H1 (cell line): Measurements from ENCODE around the gene PALD1. TPM values are rescaled to one million over a fixed set of nuclear protein-coding genes. Genes with fewer than 3 reads are reported as not detected.

Experiments
- CTCF ChIA-PET: fragments of 300-600 bp; sonication (Branson Sonifier 250); formaldehyde crosslinking; loops from one replicate; lab custom pipeline; 2021; ENCODE audit not compliant: partially characterized antibody; lab: Charles Lee
- POLR2A ChIA-PET: fragments of 300-600 bp; sonication (Branson Sonifier 250); formaldehyde crosslinking; loops from one replicate; lab custom pipeline; 2021; ENCODE audit warnings: inconsistent platforms; ENCODE audit not compliant: partially characterized antibody; lab: Charles Lee
- DNase-seq, 2 experiments: peaks; one replicate each; pipeline versions ENCODE4 v3.0.0 to v3.0.0-alpha.2; 2010 to 2022; ENCODE audit warnings: low spot score in 2 of 2, low read depth in 1 of 2, mixed read lengths in 1 of 2
- FAIRE-seq: peaks from 2 replicates; lab custom pipeline; 2011; peaks lifted over from hg19 to GRCh38; lab: Jason Lieb, UNC
- H2AFZ ChIP-seq: 2 replicates; pipeline ENCODE4 v1.8.1; 2012; ENCODE audit warnings: low read length, inconsistent platforms
- H2AK5ac ChIP-seq: 2 replicates; pipeline ENCODE4 v1.6.1; 2013; ENCODE audit warnings: low read depth, low read length
- H2BK120ac ChIP-seq: replicated peaks from 2 replicates; pipeline ENCODE3; 2013; ENCODE audit warnings: low read depth, low read length, inconsistent platforms
- H2BK12ac ChIP-seq: 2 replicates; pipeline ENCODE4 v1.6.1; 2013; ENCODE audit warnings: low read depth, low read length
- H2BK15ac ChIP-seq: 2 replicates; pipeline ENCODE4 v1.6.1; 2013; ENCODE audit warnings: low read length
- H2BK20ac ChIP-seq: 2 replicates; pipeline ENCODE4 v1.6.1; 2013; ENCODE audit warnings: low read length
- H2BK5ac ChIP-seq: 2 replicates; pipeline ENCODE4 v1.6.1; 2013; ENCODE audit warnings: low read depth, low read length
- H3K14ac ChIP-seq: 2 replicates; pipeline ENCODE4 v1.6.1; 2013; ENCODE audit warnings: inconsistent platforms; ENCODE audit not compliant: insufficient read length
- H3K18ac ChIP-seq: 2 replicates; pipeline ENCODE4 v1.6.1; 2013; ENCODE audit warnings: low read length; ENCODE audit errors: extremely low read depth
- H3K23ac ChIP-seq: 2 replicates; pipeline ENCODE4 v1.6.1; 2013; ENCODE audit warnings: inconsistent platforms; ENCODE audit not compliant: insufficient read length
- H3K23me2 ChIP-seq: 2 replicates; pipeline ENCODE4 v1.6.1; 2013; ENCODE audit warnings: low read depth, low read length
- H3K27ac ChIP-seq: 2 replicates; pipeline ENCODE4 v1.6.1; 2011; ENCODE audit warnings: low read depth, low read length, inconsistent platforms
- H3K27me3 ChIP-seq, 4 experiments: replicated peaks in 1 of 4; 1 replicate in 1 of 4; 2 replicates in 3 of 4; pipeline versions ENCODE4 v1.6.1 to v1.8.1; 2011 to 2013; ENCODE audit warnings: low read length in 3 of 4, mild to moderate bottlenecking in 3 of 4, inconsistent platforms in 2 of 4, mixed read lengths in 2 of 4, moderate library complexity in 1 of 4; ENCODE audit not compliant: control insufficient read depth in 3 of 4, insufficient read depth in 3 of 4; ENCODE audit errors: extremely low read depth in 1 of 4
- H3K36me3 ChIP-seq, 4 experiments: 2 replicates each; pipeline versions ENCODE4 v1.6.1 to v1.8.1; 2011 to 2013; ENCODE audit warnings: mild to moderate bottlenecking in 4 of 4, low read length in 3 of 4, moderate library complexity in 2 of 4, control low read depth in 1 of 4, inconsistent platforms in 1 of 4; ENCODE audit not compliant: insufficient read depth in 4 of 4, control insufficient read depth in 2 of 4
- H3K4ac ChIP-seq: replicated peaks from 2 replicates; pipeline ENCODE3; 2013; ENCODE audit warnings: low read length, low read depth, mixed read lengths, inconsistent platforms; ENCODE audit not compliant: insufficient read length
- H3K4me1 ChIP-seq, 4 experiments: replicated peaks in 1 of 4; 1 replicate in 1 of 4; 2 replicates in 3 of 4; pipeline versions ENCODE4 v1.6.1 to v1.8.1; 2011 to 2013; ENCODE audit warnings: low read length in 3 of 4, inconsistent platforms in 2 of 4, mixed read lengths in 1 of 4; ENCODE audit not compliant: insufficient read depth in 4 of 4, control insufficient read depth in 3 of 4
- H3K4me2 ChIP-seq, 2 experiments: 2 replicates each; pipeline versions ENCODE4 v1.6.1 to v1.8.1; 2011 to 2013; ENCODE audit warnings: low read depth in 2 of 2, low read length in 2 of 2, control low read depth in 1 of 2, inconsistent platforms in 1 of 2, mild to moderate bottlenecking in 1 of 2; ENCODE audit not compliant: insufficient read depth in 1 of 2
- H3K4me3 ChIP-seq, 4 experiments: fragments of 200-600, 300-600 bp in 1 of 4; sonication (generic), shearing (Covaris generic), sonication (Bioruptor Twin) in 1 of 4; 2 replicates each; pipeline versions ENCODE4 v1.5.1 to v1.8.1; 2011 to 2016; ENCODE audit warnings: low read length in 4 of 4, low read depth in 3 of 4, control low read depth in 2 of 4, inconsistent platforms in 2 of 4, mild to moderate bottlenecking in 2 of 4, mixed read lengths in 1 of 4, moderate library complexity in 1 of 4; ENCODE audit not compliant: insufficient read depth in 2 of 4; ENCODE audit errors: extremely low read depth in 1 of 4
- H3K56ac ChIP-seq: replicated peaks from 2 replicates; pipeline ENCODE3; 2013; ENCODE audit warnings: low read depth, mild to moderate bottlenecking, mixed read lengths, low read length, inconsistent platforms; ENCODE audit not compliant: insufficient read length
- H3K79me1 ChIP-seq: 2 replicates; pipeline ENCODE4 v1.6.1; 2013; ENCODE audit warnings: low read depth, low read length, control low read depth
- H3K79me2 ChIP-seq, 2 experiments: 2 replicates each; pipeline versions ENCODE4 v1.6.1 to v1.8.1; 2012 to 2013; ENCODE audit warnings: low read length in 2 of 2, mild to moderate bottlenecking in 2 of 2, inconsistent platforms in 1 of 2; ENCODE audit not compliant: insufficient read depth in 2 of 2, control insufficient read depth in 1 of 2
- H3K9ac ChIP-seq, 4 experiments: replicated peaks in 1 of 4; 1 replicate in 1 of 4; 2 replicates in 3 of 4; pipeline versions ENCODE4 v1.6.1 to v1.8.1; 2011 to 2013; ENCODE audit warnings: low read depth in 3 of 4, low read length in 3 of 4, control low read depth in 2 of 4, mild to moderate bottlenecking in 2 of 4, moderate library complexity in 2 of 4, inconsistent platforms in 1 of 4; ENCODE audit errors: extremely low read depth in 1 of 4
- H3K9me3 ChIP-seq, 2 experiments: 2 replicates each; pipeline versions ENCODE4 v1.6.1 to v1.8.1; 2012 to 2013; ENCODE audit warnings: mild to moderate bottlenecking in 2 of 2, moderate library complexity in 2 of 2, control low read depth in 1 of 2, inconsistent platforms in 1 of 2, low read depth in 1 of 2, low read length in 1 of 2, mixed read lengths in 1 of 2; ENCODE audit not compliant: insufficient read depth in 2 of 2
- H4K20me1 ChIP-seq, 2 experiments: replicated peaks in 1 of 2; 2 replicates each; pipeline versions ENCODE3 to v1.8.1; 2011 to 2013; ENCODE audit warnings: inconsistent platforms in 2 of 2, low read length in 2 of 2, mild to moderate bottlenecking in 1 of 2; ENCODE audit not compliant: insufficient read depth in 2 of 2, control insufficient read depth in 1 of 2
- H4K5ac ChIP-seq: 2 replicates; pipeline ENCODE4 v1.6.1; 2013; ENCODE audit warnings: low read length, low read depth, mixed read lengths, inconsistent platforms; ENCODE audit not compliant: insufficient read length
- H4K8ac ChIP-seq: 2 replicates; pipeline ENCODE4 v1.8.0; 2013; ENCODE audit warnings: mild to moderate bottlenecking, moderate library complexity, low read length, inconsistent platforms; ENCODE audit not compliant: insufficient read depth; ENCODE audit errors: extremely low read depth
- H4K91ac ChIP-seq: replicated peaks from 2 replicates; pipeline ENCODE3; 2013; ENCODE audit warnings: low read length, mixed read lengths, inconsistent platforms; ENCODE audit not compliant: insufficient read length
- BCL11A ChIP-seq, 2 experiments: IDR thresholded peaks; one replicate each; pipeline ENCODE4 v1.6.1; 2011; ENCODE audit warnings: low read depth in 2 of 2, low read length in 2 of 2, mild to moderate bottlenecking in 2 of 2
- CEBPB ChIP-seq: IDR thresholded peaks from 2 replicates; pipeline ENCODE4 v1.6.1; 2012; ENCODE audit warnings: low read depth, low read length
- CHD2 ChIP-seq: IDR thresholded peaks from 2 replicates; pipeline ENCODE4 v1.6.1; 2012; ENCODE audit warnings: low read length, improper control_type of control experiment
- EGR1 ChIP-seq: IDR thresholded peaks from 2 replicates; pipeline ENCODE4 v1.6.1; 2011; ENCODE audit warnings: low read depth, low read length, borderline replicate concordance
- FOSL1 ChIP-seq: IDR thresholded peaks from 2 replicates; pipeline ENCODE4 v1.6.1; 2011; ENCODE audit warnings: mild to moderate bottlenecking, low read depth, low read length, moderate library complexity; ENCODE audit not compliant: insufficient read depth
- KDM4A ChIP-seq: IDR thresholded peaks from one replicate; pipeline ENCODE4 v1.7.1; 2012; ENCODE audit warnings: low read depth, mild to moderate bottlenecking, moderate library complexity, low read length, inconsistent platforms; ENCODE audit not compliant: severe bottlenecking
- PHF8 ChIP-seq: fragments of 200-600 bp; sonication (generic); conservative IDR thresholded peaks from 2 replicates; pipeline ENCODE4 v1.7.1; 2012; ENCODE audit warnings: low read depth, mild to moderate bottlenecking, inconsistent platforms, low read length, moderate library complexity
- RAD21 ChIP-seq, 2 experiments: IDR thresholded peaks in 1 of 2; conservative IDR thresholded peaks in 1 of 2; 2 replicates each; pipeline ENCODE4 v1.6.1; 2011; ENCODE audit warnings: low read depth in 2 of 2, low read length in 2 of 2, improper control_type of control experiment in 1 of 2, inconsistent platforms in 1 of 2, mild to moderate bottlenecking in 1 of 2, moderate library complexity in 1 of 2
- SIRT6 ChIP-seq: IDR thresholded peaks from one replicate; pipeline ENCODE4 v1.7.1; 2012; ENCODE audit warnings: low read length, inconsistent platforms
- SP2 ChIP-seq: IDR thresholded peaks from 2 replicates; pipeline ENCODE4 v1.6.1; 2012; ENCODE audit warnings: mild to moderate bottlenecking, low read length, inconsistent platforms
- SP4 ChIP-seq: IDR thresholded peaks from 2 replicates; pipeline ENCODE4 v1.6.1; 2012; ENCODE audit warnings: low read length, inconsistent platforms
- SUZ12 ChIP-seq: fragments of 200-600 bp; sonication (generic); IDR thresholded peaks from 2 replicates; pipeline ENCODE4 v1.6.1; 2012; ENCODE audit warnings: mild to moderate bottlenecking, inconsistent platforms, low read length, moderate library complexity, mixed read lengths
- TEAD4 ChIP-seq: IDR thresholded peaks from 2 replicates; pipeline ENCODE4 v1.6.1; 2012; ENCODE audit warnings: low read depth, low read length, inconsistent platforms, mixed read lengths
- WGBS, 2 experiments: shearing (Covaris generic) in 1 of 2; methylation state at CpG; one replicate each; pipeline versions ENCODE4 v1.1.6 to v1.1.7; 2013 to 2015; ENCODE audit warnings: low lambda C conversion rate in 2 of 2, mixed read lengths in 2 of 2, inconsistent platforms in 1 of 2, low coverage in 1 of 2, missing lambda C conversion rate in 1 of 2; ENCODE audit not compliant: insufficient replicate concordance in 2 of 2, insufficient coverage in 1 of 2, insufficient read length in 1 of 2; ENCODE audit errors: extremely low coverage in 1 of 2, missing lambda C conversion rate in 1 of 2; 5-methylcytosine and 5-hydroxymethylcytosine counted together
- polyA plus RNA-seq, 7 experiments: library from polyadenylated mRNA; depleted of rRNA in 3 of 7; stranded (reverse) in 5 of 7; unstranded in 2 of 7; fragments of >200 nt in 5 of 7; fragments of 200-250 nt in 2 of 7; gene quantifications; 1 replicate in 5 of 7; 2 replicates in 1 of 7; 4 replicates in 1 of 7; pipeline versions ENCODE4 v1.2.1 to v1.2.3, GENCODE V29; 2011 to 2013; ENCODE audit warnings: missing spikeins in 2 of 7, mixed read lengths in 2 of 7
- total RNA-seq: library from RNA; stranded (reverse); fragmentation: NEBNext Ultra II Directional; extraction: Animal tissue kit (Norgen Biotek cat#: 25700); gene quantifications from 2 replicates; pipeline ENCODE4 v1.2.1, GENCODE V29; 2021

PALD1 gene
- total and polyA plus RNA-seq, 2 of the 8 experiments (the other 6 are each of a cell fraction or from before 2014, with no cell fraction given) = 13.3 to 32.8 TPM

DNA sequence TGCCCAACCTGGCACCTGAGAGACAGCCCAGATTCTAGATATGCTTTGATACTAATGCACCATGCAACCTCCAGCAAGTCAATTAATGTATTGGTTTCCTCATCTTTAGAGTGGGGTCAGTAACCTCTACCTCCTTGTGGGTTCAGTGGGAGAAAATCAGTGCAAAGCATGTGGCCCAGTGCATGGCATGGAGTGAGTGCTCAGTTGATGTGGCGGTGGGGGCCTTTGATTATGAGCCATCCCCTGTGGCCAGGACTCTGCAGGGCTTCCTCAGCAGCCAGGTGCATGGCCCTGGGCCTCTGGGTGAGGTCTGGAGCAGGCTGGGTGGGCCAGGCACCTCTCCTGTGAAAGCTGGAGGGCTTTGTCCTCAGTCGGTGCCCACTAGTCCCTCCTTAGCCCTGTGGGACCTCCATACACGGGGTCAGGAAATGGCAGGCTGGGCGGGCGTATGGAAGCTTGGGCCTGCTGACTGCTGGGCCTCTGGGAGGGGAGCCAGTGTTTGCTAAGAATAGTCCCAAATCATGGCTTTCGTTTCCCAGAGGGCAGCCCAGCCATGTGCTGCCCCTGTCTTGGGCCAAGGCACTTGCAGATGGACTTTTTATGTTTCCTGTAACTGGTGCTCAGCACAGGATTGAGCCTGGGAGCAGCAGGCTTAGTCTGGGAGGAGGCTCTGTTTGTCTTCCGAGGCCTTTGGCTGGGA, 3.4 kb downstream of the PALD1 start:
- Histone ChIP-seq H3K4me1 (peaks cover 9 to 22% (median 18%) of the 10 kb centered on the region in 4 experiments), H4K91ac (no peak overlapping the region), H3K23ac (no peak overlapping the region), H4K20me1 (peaks cover 0 to 7% of the 10 kb centered on the region in 2 experiments), H3K27ac (no peak overlapping the region), H3K4ac (no peak overlapping the region), H3K4me3 (no peak overlapping the region), H3K79me1 (peaks cover 4% of the 10 kb centered on the region), H2BK5ac (no peak overlapping the region; the same call in 1 of the 2 replicates), H3K14ac (no peak overlapping the region), H3K4me2 (no peak overlapping the region; a peak in 1 of 4 replicates), H3K23me2 (peaks cover 17% of the 10 kb centered on the region; the same call in 1 of the 2 replicates), H2BK15ac (no peak overlapping the region), H2AFZ (no peak overlapping the region), H2BK20ac (no peak overlapping the region), H3K9me3 (no peaks in the 10 kb centered on the region), H3K36me3 (peaks cover 0 to 2% (median 0%) of the 10 kb centered on the region in 4 experiments; a peak in 1 of 8 replicates), H3K56ac (no peak overlapping the region), H3K27me3 (peaks cover 0 to 6% (median 2%) of the 10 kb centered on the region in 4 experiments; a peak in 3 of 7 replicates), H2BK120ac (no peak overlapping the region), H4K5ac (no peak overlapping the region), H4K8ac (no peak overlapping the region), H2AK5ac (no peak overlapping the region), H3K79me2 (peaks cover 0 to 25% of the 10 kb centered on the region in 2 experiments; a peak in 3 of 4 replicates), H2BK12ac (no peak overlapping the region), H3K18ac (no peak overlapping the region; the same call in 1 of the 2 replicates), H3K9ac (no peak overlapping the region)
- FAIRE-seq (no peak), DNase-seq (no peak)
- POLR2A ChIA-PET = interaction anchor here (1.1 kb wide), 1 partner anchor 109 kb away, joined by 3 read pairs; no protein-coding TSS in a partner anchor
- CTCF ChIA-PET = interaction anchor here (0.6 to 43.0 kb wide), 6 partner anchors 22 to 524 kb away, joined by 3 to 908 read pairs (median 7); no protein-coding TSS in a partner anchor
- 91% methylated on average over 7 of the region's 7 CpGs; no CpG with 5 or more reads in 1 of the 2 experiments for WGBS, 2 experiments
- no peak for TF ChIP-seq PHF8
- no peak for TF ChIP-seq TEAD4
- TF ChIP-seq KDM4A = no peak
- TF ChIP-seq EGR1 = no peak
- no peak for TF ChIP-seq RAD21 (IDR thresholded peaks at IDR 0.05 in 1 of 2, conservative IDR thresholded peaks at IDR 0.05 in 1 of 2; ENCODE audit: low read depth in 2 of 2, low read length in 2 of 2)
- TF ChIP-seq CHD2 = no peak
- no peak for TF ChIP-seq SIRT6
- no peak for TF ChIP-seq SP4
- TF ChIP-seq FOSL1 = no peak
- TF ChIP-seq BCL11A (IDR thresholded peaks at IDR 0.05; ENCODE audit: low read depth in 2 of 2, low read length in 2 of 2) = no peak
- TF ChIP-seq SP2 = no peak
- no peak for TF ChIP-seq SUZ12
- TF ChIP-seq CEBPB = no peak
